Erythroblast (primary cell): ENCODE data around the gene LHX4.

Experiments
- GATA1 ChIP-seq: IDR thresholded peaks from 2 replicates; pipeline ENCODE4 v1.6.1; 2011; ENCODE audit warnings: low read depth, mild to moderate bottlenecking, control low read depth, low read length, moderate library complexity
- POLR2A ChIP-seq: IDR thresholded peaks from 2 replicates; pipeline ENCODE4 v1.6.1; 2011; ENCODE audit warnings: mild to moderate bottlenecking, low read length

DNA sequence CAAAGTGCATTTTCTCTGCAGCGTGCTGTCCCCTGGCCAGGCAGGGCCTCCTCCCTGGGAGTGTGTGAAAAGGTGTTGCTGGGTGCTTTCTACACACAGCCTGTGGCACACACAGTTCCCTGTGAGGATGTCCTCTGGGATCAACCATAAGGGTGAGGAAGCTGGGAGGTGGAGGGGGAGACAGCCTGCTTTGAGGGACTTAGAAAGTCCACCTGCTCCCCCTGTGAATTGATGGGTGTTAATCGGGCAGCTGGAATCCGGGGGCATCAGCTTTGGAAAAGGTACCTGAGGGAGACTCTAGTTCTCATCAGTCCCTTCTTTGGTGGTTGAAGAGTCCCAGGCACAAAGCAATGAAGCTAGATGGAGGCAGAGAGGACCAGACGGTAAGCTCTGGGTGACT, 35.8 kb downstream of the LHX4 start:
- TF ChIP-seq POLR2A (no peak), GATA1 (no peak)
